B cell (primary cell): ENCODE data around the gene MMP8.
"Not testable (repeated sequence)": the region's sequence is repeated elsewhere in the genome, so short reads cannot be mapped to it uniquely, and the experiment has no call there.

ENCODE experiments used
- EZH2 ChIP-seq: IDR thresholded peaks from 2 replicates; pipeline ENCODE4 v1.6.1; 2012; ENCODE audit warnings: borderline replicate concordance, low read depth, mild to moderate bottlenecking, moderate library complexity, low read length; ENCODE audit not compliant: insufficient read depth, poor library complexity, severe bottlenecking
- TF ChIP-seq, protein P1 (sequence below): fragments of 200-600 bp; IDR thresholded peaks from one replicate; pipeline ENCODE4 v1.8.0; 2022; ENCODE audit warnings: antibody characterized with exemption, mild to moderate bottlenecking

DNA sequence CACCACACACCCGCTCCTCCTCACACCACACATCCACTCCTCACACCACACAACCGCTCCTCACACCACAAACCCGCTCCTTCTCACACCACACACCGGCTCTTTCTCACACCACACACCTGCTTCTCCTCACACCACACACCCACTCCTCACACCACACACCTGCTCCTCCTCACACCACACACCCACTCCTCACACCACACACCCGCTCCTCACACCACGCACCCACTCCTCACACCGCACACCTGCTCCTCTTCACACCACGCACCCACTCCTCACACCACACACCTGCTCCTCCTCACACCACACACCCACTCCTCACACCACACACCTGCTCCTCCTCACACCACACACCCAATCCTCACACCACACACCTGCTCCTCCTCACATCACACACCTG is 6.2 kb upstream of the MMP8 start:
- TF ChIP-seq, protein P1, sequence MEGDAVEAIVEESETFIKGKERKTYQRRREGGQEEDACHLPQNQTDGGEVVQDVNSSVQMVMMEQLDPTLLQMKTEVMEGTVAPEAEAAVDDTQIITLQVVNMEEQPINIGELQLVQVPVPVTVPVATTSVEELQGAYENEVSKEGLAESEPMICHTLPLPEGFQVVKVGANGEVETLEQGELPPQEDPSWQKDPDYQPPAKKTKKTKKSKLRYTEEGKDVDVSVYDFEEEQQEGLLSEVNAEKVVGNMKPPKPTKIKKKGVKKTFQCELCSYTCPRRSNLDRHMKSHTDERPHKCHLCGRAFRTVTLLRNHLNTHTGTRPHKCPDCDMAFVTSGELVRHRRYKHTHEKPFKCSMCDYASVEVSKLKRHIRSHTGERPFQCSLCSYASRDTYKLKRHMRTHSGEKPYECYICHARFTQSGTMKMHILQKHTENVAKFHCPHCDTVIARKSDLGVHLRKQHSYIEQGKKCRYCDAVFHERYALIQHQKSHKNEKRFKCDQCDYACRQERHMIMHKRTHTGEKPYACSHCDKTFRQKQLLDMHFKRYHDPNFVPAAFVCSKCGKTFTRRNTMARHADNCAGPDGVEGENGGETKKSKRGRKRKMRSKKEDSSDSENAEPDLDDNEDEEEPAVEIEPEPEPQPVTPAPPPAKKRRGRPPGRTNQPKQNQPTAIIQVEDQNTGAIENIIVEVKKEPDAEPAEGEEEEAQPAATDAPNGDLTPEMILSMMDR, result not testable (repeated sequence)
- TF ChIP-seq EZH2, result not testable (repeated sequence)
